Endometrial microvascular endothelial cells (primary cell): ENCODE results near the gene ARHGAP12. TPM values are rescaled to one million over a fixed set of nuclear protein-coding genes. Genes with fewer than 3 reads are reported as not detected.
"Not testable (repeated sequence)": the region's sequence is repeated elsewhere in the genome, so short reads cannot be mapped to it uniquely, and the experiment has no call there.

Experiments used
- in situ Hi-C: cut with HindIII; loops from 2 replicates; pipeline ENCODE4 v1.10.0; 2017; ENCODE audit warnings: low sequenced_read_pairs, low pct_unique_long_range_greater_than_20kb; ENCODE audit errors: inconsistent ontology term
- total RNA-seq: library from RNA; depleted of rRNA; stranded (reverse); fragments of >200 nt; gene quantifications from one replicate; pipeline ENCODE4 v1.2.3, GENCODE V29; 2015; ENCODE audit errors: inconsistent ontology term

ARHGAP12 gene
- total RNA-seq, 1 donor from 2014 or later, result 15.9 TPM

DNA sequence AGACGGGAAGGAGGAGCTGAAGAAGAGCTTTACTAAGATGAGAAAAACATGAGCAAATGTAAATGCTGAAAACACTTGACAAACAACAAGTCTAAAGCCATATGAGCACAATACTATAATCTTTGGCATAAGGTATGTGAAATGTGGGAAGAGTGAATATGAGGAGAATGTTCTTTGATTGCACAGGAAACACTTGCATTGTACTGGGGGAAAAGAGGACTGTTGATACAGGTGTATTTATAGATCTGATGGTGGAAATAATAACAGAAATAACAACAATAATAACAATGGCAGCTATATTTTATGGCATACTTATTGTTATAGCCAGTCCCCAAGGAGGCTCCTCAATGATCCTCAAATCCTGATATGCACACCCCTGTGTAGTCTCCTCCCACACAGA, 23.0 kb downstream of the ARHGAP12 start:
- in situ Hi-C loops, result no loop called here

DNA sequence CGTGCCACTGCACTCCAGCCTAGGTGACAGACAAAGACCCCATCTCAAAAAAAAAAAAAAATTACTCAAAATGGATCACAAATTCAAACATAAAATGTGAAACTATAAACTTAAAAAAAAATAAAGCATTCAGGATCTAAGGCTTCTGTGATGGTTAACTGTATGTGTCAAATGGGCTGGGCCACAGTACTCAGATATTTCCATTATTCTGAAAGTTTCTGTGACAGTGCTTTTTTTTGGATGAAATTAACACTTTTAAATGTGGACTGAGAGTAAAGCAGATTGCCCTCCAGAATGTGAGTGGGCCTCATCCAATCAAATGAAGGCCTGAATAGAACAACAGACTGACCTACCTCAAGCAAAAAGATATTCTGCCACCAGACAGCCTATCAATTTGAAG, 26.0 kb downstream of the ARHGAP12 start:
- in situ Hi-C loops, result no loop called here

DNA sequence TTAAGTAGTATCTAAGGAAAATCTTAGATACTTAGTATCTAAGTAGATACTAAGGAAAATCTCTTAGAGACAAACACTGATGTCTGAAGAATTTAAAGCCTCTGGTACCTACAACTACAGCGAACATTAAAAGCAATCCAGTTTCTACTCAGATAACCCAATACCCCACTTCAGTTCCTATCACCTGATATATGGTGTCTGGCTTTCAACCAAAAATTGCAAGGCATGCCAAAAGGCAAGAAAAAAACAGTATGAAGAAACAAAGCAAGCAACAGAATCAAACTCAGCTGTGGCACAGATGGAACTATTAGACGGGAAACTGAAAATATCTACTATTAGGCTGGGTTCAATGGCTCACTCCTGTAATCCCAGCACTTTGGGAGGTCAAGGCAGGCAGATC, 31.1 kb downstream of the ARHGAP12 start:
- in situ Hi-C loops, result no loop called here

DNA sequence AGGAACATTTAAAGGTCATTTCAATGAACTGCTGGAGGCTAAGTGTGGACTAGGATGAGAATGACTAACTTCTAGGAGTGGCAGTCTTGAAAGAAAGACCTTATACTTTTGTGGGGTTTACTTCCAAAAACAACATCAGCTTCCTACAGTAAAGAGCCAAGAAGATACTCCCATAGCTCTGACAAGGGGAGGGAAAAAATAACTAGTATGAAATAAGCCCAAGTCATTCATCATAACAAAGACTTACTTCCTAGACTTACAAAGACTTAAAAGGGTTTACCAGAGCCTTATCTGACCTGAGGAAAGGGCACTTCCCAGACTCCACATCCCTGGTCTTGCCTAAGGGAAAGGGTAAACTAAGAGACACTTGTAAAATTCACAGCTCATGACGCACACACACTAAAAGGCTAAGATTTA, 31.7 kb downstream of the ARHGAP12 start:
- in situ Hi-C loops, result no loop called here

DNA sequence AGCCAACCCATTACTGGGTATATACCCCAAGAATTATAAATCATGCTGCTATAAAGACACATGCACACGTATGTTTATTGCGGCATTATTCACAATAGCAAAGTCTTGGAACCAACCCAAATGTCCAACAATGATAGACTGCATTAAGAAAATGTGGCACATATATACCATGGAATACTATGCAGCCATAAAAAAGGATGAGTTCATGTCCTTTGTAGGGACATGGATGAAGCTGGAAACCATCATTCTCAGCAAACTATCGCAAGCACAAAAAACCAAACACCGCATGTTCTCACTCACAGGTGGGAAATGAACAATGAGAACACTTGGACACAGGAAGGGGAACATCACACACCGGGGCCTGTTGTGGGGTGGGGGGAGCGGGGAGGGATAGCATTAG, 32.9 kb downstream of the ARHGAP12 start:
- in situ Hi-C loops, result not testable (repeated sequence)

DNA sequence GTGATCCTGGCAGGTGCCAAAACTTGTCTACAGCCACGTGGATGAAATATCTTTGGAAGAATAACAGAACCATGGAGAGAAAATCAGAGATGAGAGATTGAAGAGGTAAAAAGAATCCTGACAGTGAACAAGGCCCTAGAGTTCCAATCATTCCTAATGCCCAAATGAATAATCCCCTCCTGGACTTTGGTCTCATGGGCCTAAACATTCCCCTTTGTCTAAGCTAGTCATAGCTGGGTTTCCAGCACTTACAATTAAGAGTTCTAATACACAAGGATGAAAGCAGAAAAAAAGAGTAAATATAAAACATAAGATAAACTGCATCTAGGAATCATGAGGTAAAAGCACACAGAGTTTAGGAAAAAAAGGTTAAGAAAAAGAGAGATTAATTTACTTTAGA, 40.2 kb downstream of the ARHGAP12 start:
- in situ Hi-C loops, result no loop called here

DNA sequence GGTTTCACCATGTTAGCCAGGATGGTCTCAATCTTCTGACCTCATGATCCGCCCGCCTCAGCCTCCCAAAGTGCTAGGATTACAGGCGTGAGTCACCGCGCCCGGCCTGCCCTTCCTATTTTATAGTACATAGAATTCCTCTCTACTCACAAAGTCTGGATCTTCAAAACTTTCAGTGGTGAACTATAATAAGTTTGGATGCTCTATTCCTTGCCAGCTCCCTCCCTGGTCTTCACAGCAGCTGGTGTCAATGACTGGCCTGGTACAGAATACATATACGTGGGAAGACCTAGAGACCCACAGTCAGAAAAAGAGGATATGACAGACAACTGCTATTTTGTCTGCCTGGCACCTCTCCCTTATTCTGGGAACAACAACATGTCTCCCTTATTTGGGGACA, 40.8 kb downstream of the ARHGAP12 start:
- in situ Hi-C loops, result no loop called here

DNA sequence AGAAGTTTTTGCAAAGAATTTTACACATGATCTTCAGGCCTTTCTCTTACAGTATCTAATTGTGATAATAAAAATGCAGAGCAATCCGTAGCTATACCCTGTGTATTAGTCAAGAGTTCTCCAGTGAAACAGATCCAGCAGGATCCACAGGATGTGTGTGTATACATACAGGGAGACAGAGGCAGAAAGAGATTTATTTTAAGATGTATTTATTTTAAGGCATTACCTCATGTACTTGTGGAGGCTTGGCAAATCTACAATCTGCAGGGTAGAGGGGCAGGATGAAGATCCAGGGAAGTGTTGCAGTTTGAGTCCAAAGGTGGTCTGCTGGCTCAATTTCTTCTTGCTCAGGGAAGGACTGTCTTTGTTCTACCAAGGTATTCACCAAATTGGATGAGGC, 41.7 kb downstream of the ARHGAP12 start:
- in situ Hi-C loops, result no loop called here

DNA sequence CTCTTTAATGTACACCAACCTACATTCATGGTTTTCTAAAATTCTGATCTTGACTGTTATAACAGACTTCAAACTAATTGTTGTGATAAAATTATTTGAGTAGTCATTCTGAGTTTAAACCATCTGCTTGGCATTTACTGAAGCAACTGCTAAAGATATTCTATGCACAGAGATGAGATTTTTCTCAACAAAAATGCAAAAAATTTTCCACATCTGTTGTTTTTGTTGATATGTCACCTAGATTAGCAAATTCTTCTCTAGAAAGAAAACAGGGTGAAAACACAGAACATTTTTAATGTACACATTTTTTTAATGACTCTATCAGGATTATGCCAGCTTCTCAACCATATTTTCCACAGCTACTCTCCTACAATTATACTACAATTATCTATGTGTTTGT, 42.7 kb downstream of the ARHGAP12 start:
- in situ Hi-C loops, result no loop called here

DNA sequence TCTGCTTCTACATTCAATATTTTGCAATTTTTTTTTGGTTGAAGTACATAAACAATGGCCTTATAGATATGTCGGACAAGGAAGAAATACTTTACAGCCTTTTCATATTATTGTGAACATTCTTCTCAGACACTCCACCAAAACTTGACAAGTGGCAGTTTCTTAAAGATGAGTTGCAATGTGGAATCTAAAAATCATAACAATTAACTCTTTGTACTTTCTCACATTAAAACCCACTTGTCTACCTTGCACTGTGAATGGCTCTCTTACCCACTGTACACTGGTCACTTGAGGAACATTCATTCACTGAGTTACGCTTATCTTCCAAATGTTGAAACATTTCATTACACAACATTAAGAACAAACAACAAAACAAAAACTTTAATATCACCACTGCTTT, 44.2 kb downstream of the ARHGAP12 start:
- in situ Hi-C loops, result no loop called here

DNA sequence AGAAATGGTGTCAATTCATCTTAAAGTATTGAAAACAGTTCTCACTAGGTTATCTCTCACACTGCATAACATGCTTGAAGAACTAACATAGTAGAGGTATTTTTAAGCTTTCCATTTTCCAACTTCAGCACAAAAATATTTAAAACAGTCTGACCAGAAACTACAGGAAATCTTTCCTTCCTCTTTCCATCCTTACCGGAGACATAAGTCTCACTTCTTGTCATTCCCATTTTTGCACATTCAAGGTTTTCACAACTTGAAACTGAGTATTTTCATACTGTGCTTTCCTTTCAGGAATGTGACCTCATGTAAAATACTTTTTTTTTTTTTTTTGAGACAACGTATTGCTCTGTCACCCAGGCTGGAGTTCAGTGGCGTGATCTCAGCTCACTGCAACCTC, 45.2 kb downstream of the ARHGAP12 start:
- in situ Hi-C loops, result no loop called here

DNA sequence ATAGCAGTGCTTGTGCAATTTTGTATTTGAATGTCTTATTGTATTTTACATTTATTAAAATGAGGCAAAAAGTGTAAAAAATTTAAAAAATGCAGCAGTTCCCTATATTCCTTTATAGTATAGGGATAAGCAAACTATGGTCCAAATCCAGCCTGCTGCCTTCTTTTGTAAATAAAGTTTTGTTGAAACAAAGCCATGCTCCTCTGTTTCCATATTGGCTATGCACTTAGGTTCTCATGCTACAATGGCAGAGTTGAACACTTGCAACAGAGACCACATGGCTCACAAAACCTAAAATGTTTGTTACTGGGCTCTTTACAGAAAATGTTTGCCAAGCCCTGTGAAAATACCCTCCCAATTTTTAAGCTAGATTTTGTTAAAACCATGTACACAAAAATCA, 50.1 kb downstream of the ARHGAP12 start:
- in situ Hi-C loops, result no loop called here

DNA sequence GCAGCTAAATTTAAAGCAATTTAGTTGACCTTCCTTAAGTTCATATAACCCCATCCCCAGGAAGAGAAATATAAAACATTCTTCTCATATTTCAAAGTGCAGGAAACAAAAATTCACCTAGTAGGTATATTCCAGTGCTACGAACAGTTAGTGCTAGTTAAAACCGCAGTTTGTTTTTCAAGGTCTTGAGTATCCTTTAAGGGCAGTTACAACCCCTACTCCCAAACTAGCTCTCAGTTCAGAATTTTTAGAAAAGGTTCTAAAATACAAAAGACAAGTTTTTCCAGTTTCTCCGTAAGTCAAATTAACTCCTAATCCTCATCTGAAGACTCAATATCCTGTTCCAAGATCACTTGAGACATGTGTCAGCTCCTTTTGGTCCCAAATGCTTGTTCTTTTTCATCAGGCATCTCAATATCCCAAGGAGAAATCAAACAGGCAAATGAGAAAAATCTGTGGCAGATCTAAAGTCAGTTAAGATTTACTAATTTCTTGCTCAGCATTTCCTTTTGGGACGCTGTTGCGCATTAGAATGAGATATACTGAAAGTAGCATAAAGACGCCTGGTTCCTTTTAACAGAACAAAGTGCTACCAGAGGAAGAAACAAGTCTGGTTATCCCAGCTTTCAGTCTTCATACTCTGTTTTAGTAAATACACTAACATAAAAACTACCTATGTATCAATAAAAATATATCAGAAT, 51.8 kb downstream of the ARHGAP12 start:
- in situ Hi-C loops, result no loop called here

DNA sequence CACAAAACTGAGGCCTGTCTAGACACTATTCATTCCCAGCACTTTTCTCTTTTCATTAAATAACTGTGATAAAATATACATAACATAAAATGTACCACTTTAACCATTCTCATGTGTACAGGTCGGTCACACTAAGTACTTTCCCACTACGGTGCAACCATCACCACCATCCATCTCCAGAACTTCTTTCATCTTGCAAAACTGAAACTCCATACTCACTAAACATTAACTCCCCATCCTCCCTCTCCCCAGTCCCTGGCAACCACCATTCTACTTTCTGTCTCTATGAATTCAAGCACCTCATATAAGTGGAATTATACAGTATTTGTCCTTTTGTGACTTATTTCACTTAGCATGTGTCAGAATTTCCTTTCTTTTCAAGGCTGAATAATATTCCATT, 53.0 kb downstream of the ARHGAP12 start:
- in situ Hi-C loops, result no loop called here

DNA sequence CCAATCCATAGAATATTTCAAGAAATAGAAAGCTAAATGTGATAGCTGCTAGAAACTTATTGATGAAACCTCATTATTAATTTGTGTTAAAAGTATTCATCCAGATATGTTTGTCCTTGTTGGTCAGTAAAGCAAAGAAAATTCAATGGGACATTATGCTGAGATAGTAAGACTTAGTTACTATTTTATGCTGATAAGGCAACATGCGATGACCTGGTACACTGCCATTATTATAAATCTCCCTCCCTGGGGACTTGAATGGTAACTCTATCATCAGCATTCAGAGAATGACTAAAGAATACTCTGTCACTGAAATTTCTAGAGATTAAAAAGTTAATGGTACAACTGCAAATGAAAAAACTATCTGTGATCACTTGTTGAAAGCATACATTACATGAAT, 54.9 kb downstream of the ARHGAP12 start:
- in situ Hi-C loops, result no loop called here

DNA sequence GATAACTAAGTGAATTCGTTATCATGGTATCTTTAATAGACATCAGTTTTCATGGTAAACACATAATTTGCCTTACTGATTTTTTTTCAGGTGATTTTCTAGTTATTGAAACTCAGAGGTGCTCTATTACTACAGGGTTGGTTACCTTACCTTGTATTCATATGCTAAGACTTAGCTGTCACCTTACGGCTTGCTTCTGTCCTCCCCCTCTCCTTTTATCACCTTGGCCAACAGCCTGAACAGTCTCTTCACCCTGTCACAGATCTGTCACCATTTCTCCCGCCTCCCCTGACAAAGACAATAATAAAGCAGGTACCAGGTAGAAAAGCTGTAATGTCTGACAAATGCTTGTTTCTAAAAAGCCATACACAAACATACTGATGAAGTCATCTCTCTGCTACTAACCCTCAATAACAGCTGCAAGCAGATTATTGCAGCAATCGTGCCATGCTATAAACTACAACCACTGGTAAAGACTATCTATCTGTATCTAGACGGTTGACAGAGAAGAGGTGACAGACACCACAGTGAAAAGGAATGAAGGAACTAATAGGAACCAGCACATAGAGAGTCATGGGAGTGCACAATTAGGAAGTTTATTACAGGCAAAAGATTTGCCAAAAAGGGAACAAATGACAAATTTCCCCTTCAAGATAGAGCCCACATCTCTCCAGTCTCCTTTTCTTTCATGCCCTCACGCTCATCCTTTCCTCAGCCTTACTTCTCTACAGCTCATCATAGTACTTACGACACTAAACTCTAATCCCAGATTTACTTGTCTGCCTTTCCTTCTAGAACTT, 57.2 kb downstream of the ARHGAP12 start:
- in situ Hi-C loops, result no loop called here

DNA sequence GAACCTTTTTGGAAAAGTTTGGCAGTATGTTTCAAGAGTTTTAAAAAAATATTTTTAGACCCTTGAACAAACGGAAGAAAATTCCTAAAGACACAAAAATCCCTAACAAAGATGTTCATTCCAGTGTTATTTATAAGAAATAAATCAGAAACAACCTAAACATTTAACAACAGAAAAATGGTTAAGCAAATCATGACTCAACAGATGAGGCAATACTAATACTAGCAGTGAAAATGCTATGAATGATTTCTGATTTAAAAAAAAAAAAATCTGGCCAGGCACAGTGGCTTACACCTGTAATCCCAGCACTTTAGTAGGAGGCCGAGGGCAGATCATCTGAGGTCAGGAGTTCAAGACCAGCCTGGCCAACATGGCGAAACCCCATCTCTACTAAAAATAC, 61.0 kb downstream of the ARHGAP12 start:
- in situ Hi-C loops, result no loop called here

DNA sequence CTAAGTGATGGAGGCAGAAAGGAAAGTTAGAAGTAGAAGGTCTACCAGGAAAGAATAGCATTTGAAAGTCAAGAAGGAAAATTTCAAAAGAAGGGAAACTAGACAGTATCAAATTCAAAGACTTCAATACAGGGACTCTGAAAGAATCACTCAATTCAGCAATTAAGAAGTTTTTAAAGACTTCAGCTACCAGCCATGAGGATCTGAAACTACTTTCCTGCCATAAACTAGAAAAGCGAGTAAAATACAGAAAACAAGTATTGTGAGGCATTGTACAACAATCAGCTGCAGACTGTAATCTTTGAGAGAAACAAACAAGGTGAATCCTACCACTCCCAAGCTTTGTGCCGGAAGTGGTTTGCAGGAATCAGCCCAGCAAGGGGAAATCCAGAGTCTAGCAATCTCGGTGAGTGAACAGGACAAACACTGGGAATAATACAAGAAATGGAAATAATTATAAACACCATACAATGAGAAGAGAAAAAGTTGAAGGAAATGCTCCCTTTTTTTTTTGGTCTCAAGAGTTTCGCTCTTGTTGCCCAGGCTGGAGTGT, 62.4 kb downstream of the ARHGAP12 start:
- in situ Hi-C loops, result no loop called here

DNA sequence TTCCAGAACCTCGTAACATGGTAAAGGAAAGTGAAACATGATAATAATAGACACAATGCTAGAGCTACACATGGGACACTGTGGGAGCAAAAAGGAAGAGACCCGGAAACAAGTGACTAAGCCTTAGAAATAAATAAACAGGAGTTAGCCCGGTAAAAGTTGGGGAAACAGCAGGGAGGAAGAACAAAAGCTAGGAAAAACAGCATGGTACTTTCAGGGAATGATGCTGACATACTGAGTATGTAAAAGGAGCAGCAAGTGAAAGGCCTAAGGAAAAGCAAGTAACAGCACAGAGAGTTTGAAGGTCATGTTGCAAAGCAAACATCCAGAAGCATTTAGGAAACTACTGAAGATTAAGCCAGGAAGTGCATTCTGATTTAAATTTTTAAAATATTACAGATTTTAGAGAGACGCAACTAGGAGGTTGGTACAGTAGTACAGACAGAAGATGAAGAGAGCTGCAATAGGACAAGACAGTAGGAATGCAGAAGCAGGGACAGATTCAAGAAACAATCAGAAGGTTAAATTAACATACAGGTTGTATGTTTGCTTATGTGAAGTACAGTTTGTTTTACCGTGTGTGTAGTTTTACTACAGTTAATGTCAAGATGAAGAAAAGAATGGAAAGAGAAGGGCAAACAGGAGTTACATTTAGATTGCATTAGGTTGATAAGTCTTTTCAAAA, 63.7 kb downstream of the ARHGAP12 start:
- in situ Hi-C loops, result no loop called here

DNA sequence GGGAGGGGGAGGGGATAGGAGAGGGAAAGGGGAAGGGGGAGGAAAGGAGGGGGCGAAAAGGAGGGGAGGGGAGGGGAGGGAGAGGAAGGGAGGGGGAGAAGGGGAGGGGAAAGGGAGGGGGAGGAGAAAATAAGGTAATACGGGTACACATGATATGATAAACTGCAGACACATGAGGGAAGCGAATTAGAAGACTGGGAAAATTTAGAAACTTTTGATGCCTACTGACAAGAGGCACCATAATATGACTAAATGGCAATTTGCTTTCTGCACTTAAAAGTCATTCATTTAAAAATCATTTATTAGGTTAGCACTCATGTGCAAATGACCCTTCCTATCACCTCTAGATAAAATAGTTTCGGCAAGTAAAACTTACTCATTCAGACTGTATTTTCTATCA, 73.6 kb downstream of the ARHGAP12 start:
- in situ Hi-C loops, result no loop called here
